OCI-LY1 (cell line): ENCODE measurements around the gene HRNR.

Source experiments
- EZH2 ChIP-seq: fragments of 200-600 bp; sonication (generic), shearing (Covaris generic); IDR thresholded peaks from 2 replicates; pipeline ENCODE4 v1.8.0; 2017; ENCODE audit warnings: borderline replicate concordance, mixed run types, mild to moderate bottlenecking, antibody characterized with exemption, low read length, moderate library complexity, mixed read lengths
- TF ChIP-seq, protein P1 (sequence below): fragments of 200-600 bp; sonication (generic), shearing (Covaris generic); IDR thresholded peaks from 2 replicates; pipeline ENCODE4 v1.5.1; 2017; ENCODE audit warnings: mild to moderate bottlenecking, antibody characterized with exemption, low read length, moderate library complexity, mixed read lengths

DNA sequence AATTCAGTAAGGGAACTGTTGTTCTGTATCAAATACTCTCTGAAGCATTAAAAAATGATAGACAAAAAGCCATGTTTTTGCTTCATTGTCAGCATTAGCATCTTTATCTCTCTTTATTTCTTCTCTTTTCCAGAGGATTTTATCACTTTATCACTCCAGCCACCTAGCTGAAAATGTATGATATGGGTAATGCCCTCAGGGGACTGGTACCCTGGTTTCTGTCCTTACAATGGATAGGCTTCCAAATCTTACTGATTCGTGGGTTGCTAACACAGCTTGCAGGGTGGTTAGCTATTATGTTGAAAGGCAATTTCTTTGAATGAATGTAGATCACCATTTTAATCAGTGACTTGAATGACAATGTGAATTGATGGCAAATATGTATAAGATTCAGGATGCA, 23.3 kb upstream of the HRNR start:
- TF ChIP-seq, protein P1, sequence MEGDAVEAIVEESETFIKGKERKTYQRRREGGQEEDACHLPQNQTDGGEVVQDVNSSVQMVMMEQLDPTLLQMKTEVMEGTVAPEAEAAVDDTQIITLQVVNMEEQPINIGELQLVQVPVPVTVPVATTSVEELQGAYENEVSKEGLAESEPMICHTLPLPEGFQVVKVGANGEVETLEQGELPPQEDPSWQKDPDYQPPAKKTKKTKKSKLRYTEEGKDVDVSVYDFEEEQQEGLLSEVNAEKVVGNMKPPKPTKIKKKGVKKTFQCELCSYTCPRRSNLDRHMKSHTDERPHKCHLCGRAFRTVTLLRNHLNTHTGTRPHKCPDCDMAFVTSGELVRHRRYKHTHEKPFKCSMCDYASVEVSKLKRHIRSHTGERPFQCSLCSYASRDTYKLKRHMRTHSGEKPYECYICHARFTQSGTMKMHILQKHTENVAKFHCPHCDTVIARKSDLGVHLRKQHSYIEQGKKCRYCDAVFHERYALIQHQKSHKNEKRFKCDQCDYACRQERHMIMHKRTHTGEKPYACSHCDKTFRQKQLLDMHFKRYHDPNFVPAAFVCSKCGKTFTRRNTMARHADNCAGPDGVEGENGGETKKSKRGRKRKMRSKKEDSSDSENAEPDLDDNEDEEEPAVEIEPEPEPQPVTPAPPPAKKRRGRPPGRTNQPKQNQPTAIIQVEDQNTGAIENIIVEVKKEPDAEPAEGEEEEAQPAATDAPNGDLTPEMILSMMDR = no peak
- TF ChIP-seq EZH2 = no peak
